Loucy (cell line): ENCODE data around the gene TC2N.

Source experiments
- EZH2phosphoT487 ChIP-seq: fragments of 200-600 bp; IDR thresholded peaks from 2 replicates; pipeline ENCODE4 v1.6.1; 2018; ENCODE audit warnings: antibody characterized with exemption, mild to moderate bottlenecking, moderate library complexity, borderline replicate concordance
- TF ChIP-seq, protein P1 (sequence below): fragments of 200-600 bp; sonication (generic); conservative IDR thresholded peaks from 2 replicates; pipeline ENCODE4 v1.5.1; 2014; ENCODE audit warnings: mild to moderate bottlenecking, antibody characterized with exemption, low read length

DNA sequence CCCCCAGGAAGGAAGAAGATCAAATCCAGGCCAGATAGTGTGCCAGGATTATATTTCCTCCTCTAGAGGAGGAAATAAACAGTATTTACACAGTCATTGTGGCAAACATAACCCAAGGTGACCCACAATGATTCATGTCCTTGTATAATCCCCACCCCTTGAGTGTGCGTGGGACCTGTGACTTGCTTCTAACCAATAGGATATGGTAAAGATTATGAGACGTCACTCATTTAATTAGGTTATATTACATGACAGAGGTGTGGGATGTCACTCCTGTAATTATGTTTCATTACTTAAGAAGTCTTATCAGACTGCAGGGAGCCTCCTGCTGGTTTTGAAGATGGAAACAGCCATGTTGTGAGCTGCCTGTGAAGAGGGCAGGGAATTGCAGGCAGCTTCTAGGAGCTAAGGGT lies 123.3 kb downstream of the TC2N start:
- TF ChIP-seq, protein P1, sequence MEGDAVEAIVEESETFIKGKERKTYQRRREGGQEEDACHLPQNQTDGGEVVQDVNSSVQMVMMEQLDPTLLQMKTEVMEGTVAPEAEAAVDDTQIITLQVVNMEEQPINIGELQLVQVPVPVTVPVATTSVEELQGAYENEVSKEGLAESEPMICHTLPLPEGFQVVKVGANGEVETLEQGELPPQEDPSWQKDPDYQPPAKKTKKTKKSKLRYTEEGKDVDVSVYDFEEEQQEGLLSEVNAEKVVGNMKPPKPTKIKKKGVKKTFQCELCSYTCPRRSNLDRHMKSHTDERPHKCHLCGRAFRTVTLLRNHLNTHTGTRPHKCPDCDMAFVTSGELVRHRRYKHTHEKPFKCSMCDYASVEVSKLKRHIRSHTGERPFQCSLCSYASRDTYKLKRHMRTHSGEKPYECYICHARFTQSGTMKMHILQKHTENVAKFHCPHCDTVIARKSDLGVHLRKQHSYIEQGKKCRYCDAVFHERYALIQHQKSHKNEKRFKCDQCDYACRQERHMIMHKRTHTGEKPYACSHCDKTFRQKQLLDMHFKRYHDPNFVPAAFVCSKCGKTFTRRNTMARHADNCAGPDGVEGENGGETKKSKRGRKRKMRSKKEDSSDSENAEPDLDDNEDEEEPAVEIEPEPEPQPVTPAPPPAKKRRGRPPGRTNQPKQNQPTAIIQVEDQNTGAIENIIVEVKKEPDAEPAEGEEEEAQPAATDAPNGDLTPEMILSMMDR: no peak
- no peak for TF ChIP-seq EZH2phosphoT487
